Ovary (tissue), 9 donors: ENCODE results near the gene ATP7B. TPM values are rescaled to one million over a fixed set of nuclear protein-coding genes. Genes with fewer than 3 reads are reported as not detected.

Experiments used
- DNase-seq, 5 donors: peaks; one replicate each; pipeline ENCODE4 v3.0.0-alpha.2; 2019 to 2020
- H3K27ac ChIP-seq, 2 donors: fragments of 200-600 bp; one replicate each; pipeline versions ENCODE4 v1.5.1 to v1.8.0; 2019 to 2022
- H3K27me3 ChIP-seq: fragments of 200-600 bp; one replicate; pipeline ENCODE4 v1.8.0; 2022
- H3K36me3 ChIP-seq: fragments of 200-600 bp; sonication (generic); one replicate; pipeline ENCODE4 v1.5.1; 2019
- H3K4me1 ChIP-seq: one replicate; pipeline ENCODE4 v1.8.1; 2013; ENCODE audit warnings: mild to moderate bottlenecking, moderate library complexity; ENCODE audit not compliant: insufficient read depth
- H3K4me3 ChIP-seq: fragments of 200-600 bp; sonication (generic); one replicate; pipeline ENCODE4 v1.5.1; 2017
- H3K9me3 ChIP-seq, 2 donors: fragments of 200-600 bp in 1 of 2; sonication (generic) in 1 of 2; one replicate each; pipeline versions ENCODE4 v1.5.1 to v1.8.1; 2013 to 2019; ENCODE audit warnings: mild to moderate bottlenecking in 1 of 2, moderate library complexity in 1 of 2
- EP300 ChIP-seq: sonication (generic); formaldehyde crosslinking; IDR thresholded peaks from one replicate; pipeline ENCODE4 v1.6.1; 2017; ENCODE audit warnings: antibody characterized with exemption
- POLR2A ChIP-seq: fragments of 450-650 bp; IDR thresholded peaks from one replicate; pipeline ENCODE4 v1.6.1; 2017; ENCODE audit warnings: antibody characterized with exemption, mild to moderate bottlenecking, moderate library complexity
- WGBS, 3 donors: extraction: QIAGEN DNeasy Blood & Tissue Kit in 1 of 3; methylation state at CpG; one replicate each; pipeline versions ENCODE4 v1.1.5 to v1.1.7; 2013 to 2017; 5-methylcytosine and 5-hydroxymethylcytosine counted together
- intact Hi-C, 4 donors: fragments of 100-400 bp; cut with DNase I; formaldehyde crosslinking; loops; one replicate each; pipeline versions ENCODE4 v1.11.0 to v1.15.1; 2022 to 2023
- polyA plus RNA-seq, 2 donors: library from polyadenylated mRNA; stranded (reverse); fragments of 200-250 nt in 1 of 2; fragments of 350-450 nt in 1 of 2; fragmentation: Illumina TruSeq in 1 of 2; extraction: RNeasy Lipid Tissue Mini Kit (QIAGEN cat#74804) in 1 of 2; gene quantifications; one replicate each; pipeline ENCODE4 v1.2.3, GENCODE V29; 2013 to 2014
- total RNA-seq, 7 donors: library from RNA; depleted of rRNA in 2 of 7; stranded (reverse); fragments of >200 nt in 2 of 7; fragmentation: NEBNext Ultra II Directional in 3 of 7; extraction: Animal tissue kit (Norgen Biotek cat#: 25700) in 3 of 7; gene quantifications; one replicate each; pipeline versions ENCODE4 v1.1.0 to v1.2.4, GENCODE V29; 2016 to 2023
- TF ChIP-seq, protein P1 (sequence below), 3 donors: fragments of 450-650 bp in 2 of 3; fragments of 200-600 bp in 1 of 3; IDR thresholded peaks; one replicate each; pipeline versions ENCODE4 v1.5.1 to v1.8.0; 2016 to 2022; ENCODE audit warnings: antibody characterized with exemption in 3 of 3, mild to moderate bottlenecking in 1 of 3
- donor health status: DM: no; HTN: no; CAD: no; lungs with moderate emphysema.
- donor health status: DM: no; HTN: no; CAD: no.
- donor health status: Bipolar disorder and iron deficiency.
- donor health status: DM: yes; HTN: yes; CAD: no.
- donor health status: DM: no; HTN: no; CAD: no.
- donor health status: DM: yes; HTN: yes; CAD: no.

Gene ATP7B
- total and polyA plus RNA-seq, 9 donors, result 2.9 to 7.3 (median 5.1) TPM

DNA sequence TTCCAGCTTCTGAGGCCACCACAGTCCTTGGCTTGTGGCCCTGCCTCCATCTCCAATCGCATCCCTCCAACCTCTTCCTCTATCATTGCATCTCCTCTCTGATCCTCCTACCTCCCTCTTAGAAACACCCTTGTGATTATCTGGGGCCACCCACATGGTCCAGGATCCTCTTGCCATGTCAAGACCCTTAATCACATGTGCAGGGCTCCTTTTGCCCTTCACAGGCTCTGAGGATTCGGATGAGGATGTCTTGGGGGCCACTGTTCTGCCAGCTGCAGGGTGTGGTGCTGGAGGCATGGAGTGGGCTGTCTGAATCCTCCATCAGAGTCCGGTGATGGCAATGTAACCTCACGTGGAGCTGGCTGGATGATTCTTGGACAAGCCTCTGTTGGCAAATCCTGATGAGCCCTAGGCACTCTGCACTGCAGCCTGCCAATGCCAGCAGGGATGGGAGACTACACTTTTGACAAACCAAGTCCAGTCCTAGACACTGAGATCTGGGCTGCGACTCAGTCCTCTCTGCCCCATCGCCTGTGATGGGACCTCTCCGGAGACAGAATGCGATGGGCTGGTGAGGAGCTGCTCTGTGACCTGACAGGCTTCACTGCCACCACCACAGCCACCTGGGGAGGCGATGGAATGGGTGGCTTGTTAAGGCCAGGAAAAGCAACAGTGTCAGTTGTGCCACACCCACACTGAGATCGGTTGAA lies 88.3 kb downstream of the ATP7B start:
- 90 to 95% (median 94%) methylated on average over 10 of the region's 10 CpGs for WGBS, 3 donors
- Histone ChIP-seq H3K27me3 (no peaks in the 10 kb centered on the region), H3K4me3 (no peak overlapping the region), H3K4me1 (no peaks in the 10 kb centered on the region), H3K27ac (no peak overlapping the region), H3K36me3 (no peaks in the 10 kb centered on the region), H3K9me3 (no peaks in the 10 kb centered on the region)
- no peak for DNase-seq
- TF ChIP-seq POLR2A, result no peak
- no peak for TF ChIP-seq EP300
- TF ChIP-seq, protein P1, sequence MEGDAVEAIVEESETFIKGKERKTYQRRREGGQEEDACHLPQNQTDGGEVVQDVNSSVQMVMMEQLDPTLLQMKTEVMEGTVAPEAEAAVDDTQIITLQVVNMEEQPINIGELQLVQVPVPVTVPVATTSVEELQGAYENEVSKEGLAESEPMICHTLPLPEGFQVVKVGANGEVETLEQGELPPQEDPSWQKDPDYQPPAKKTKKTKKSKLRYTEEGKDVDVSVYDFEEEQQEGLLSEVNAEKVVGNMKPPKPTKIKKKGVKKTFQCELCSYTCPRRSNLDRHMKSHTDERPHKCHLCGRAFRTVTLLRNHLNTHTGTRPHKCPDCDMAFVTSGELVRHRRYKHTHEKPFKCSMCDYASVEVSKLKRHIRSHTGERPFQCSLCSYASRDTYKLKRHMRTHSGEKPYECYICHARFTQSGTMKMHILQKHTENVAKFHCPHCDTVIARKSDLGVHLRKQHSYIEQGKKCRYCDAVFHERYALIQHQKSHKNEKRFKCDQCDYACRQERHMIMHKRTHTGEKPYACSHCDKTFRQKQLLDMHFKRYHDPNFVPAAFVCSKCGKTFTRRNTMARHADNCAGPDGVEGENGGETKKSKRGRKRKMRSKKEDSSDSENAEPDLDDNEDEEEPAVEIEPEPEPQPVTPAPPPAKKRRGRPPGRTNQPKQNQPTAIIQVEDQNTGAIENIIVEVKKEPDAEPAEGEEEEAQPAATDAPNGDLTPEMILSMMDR (IDR thresholded peaks at IDR 0.05), result no peak
- intact Hi-C loops, result no loop called here

DNA sequence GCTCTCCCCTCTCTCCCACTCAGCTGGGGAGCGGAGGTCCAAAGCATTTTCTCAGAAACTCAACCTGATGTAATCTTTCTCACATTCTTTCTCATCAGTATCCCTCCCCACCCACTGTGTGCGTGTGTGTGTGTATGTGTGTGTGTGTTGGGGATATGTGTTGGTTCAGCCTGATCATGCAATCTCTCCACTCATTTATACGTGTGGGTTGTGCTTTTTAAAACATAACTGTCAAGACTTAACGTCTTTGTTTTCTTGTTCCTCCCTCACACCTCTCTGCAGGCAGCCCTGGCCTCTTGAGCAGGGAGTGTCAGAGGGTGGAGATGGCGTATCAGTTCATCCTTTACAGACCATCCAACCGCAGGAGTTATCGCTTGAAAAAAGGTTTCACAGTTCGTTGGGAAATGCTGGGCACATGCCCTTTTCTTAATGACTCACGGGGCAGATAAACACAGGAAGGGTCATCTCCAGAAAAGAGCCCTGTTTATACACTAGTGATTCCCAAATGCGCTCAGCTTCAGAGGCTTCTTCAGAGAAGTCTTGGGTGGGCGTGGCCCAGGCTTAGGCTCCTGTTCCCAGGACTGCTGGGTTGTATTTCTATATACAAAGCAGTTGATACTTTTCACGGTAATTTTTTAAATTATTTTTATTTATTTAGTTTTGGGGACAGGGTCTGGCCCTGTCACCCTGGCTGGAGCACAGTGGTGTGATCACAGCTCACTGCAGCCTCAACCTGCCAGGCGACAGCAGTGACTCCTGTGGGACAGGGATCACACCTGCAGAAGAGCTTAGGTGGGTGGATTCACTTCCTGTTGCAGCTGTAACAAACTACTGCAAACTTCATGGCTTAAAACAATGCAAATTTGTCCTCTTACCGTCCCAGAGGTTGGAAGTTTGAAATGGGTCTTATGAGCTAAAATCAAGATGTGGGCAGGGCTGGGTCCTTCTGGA lies 89.2 kb downstream of the ATP7B start:
- no peaks in the 10 kb centered on the region for H3K36me3 ChIP-seq
- H3K4me3 ChIP-seq, result no peak overlapping the region
- no peak for DNase-seq
- no peaks in the 10 kb centered on the region for H3K9me3 ChIP-seq
- intact Hi-C loops, result no loop called here
- no peak overlapping the region for H3K27ac ChIP-seq
- no peaks in the 10 kb centered on the region for H3K4me1 ChIP-seq
- 67 to 74% (median 69%) methylated on average over 14 of the region's 14 CpGs for WGBS, 3 donors
- no peaks in the 10 kb centered on the region for H3K27me3 ChIP-seq
- TF ChIP-seq, protein P1 (IDR thresholded peaks at IDR 0.05), result no peak
- TF ChIP-seq POLR2A (no peak), EP300 (no peak)

DNA sequence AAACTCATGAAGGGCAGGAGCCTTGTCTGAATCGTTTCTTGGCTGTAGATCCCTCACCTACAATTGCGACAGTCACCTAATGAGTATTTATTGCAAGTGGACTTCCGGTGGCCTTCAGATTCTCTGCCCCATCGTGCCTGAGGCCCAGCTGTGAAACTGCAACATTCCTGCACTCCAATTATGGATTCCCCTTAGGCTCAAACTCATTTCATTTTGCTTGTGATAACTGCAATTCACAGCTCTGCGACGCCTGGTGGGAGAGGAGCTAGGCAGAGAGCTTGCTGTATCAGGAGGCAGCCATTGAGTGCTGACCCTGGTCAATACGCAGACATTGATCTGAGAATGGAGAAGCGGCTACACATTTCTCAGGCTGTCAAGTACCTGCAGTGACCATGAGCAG lies 90.5 kb downstream of the ATP7B start:
- Histone ChIP-seq H3K27ac (no peak overlapping the region), H3K4me3 (no peak overlapping the region), H3K4me1 (no peaks in the 10 kb centered on the region), H3K36me3 (no peaks in the 10 kb centered on the region), H3K9me3 (no peaks in the 10 kb centered on the region), H3K27me3 (no peaks in the 10 kb centered on the region)
- intact Hi-C loops, result no loop called here
- TF ChIP-seq, protein P1 (IDR thresholded peaks at IDR 0.05), result no peak
- TF ChIP-seq POLR2A (no peak), EP300 (no peak)
- no peak for DNase-seq
- WGBS, 3 donors, result 60 to 72% (median 67%) methylated on average over 8 of the region's 8 CpGs

DNA sequence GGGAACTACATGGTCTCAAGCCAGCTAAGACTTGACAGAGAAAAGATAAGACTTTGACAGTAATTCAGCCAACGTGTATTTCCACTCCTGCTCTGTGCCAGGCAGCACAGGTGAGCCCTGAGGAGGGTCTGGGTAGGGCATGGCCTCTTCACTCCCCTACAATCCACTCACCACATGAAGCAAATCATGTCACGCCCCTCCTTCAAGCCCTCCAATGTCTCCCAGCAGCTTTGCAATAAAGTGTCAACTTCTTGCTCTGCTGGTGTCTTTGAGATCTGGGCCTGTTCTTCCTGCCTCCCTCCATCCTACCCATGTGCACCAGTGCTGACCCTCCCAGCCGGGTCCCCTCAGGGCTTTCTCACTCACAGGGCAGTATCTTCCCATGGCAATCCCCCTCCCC lies 91.0 kb downstream of the ATP7B start:
- Histone ChIP-seq H3K4me3 (no peak overlapping the region), H3K27ac (no peak overlapping the region), H3K9me3 (no peaks in the 10 kb centered on the region), H3K4me1 (no peaks in the 10 kb centered on the region), H3K36me3 (no peaks in the 10 kb centered on the region), H3K27me3 (no peaks in the 10 kb centered on the region)
- 48 to 53% (median 50%) methylated on average over 3 of the region's 3 CpGs for WGBS, 3 donors
- DNase-seq, result no peak
- TF ChIP-seq EP300, result no peak
- TF ChIP-seq, protein P1 (IDR thresholded peaks at IDR 0.05), result no peak
- TF ChIP-seq POLR2A, result no peak
- intact Hi-C loops, result no loop called here
